ENCODE data around the gene ARGLU1.

Gene ARGLU1

DNA sequence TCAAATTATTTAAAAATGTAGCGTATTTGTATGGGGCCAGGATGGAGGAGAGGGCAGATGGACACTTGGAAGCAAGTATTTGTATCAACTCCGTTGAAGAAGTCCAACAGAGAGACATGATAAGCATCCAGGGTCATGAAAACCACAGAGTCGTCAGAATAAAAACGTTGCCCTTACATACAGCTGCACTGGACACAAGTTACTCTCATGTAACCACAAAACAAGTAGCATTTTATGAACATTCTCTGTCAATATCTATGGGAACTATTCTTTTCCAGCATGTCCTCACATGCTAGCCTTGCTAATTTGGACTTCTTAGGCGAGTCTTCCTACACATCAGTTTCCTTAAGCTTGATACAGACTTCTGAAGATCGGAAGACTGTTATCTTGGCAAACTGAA, 67.5 kb downstream of the ARGLU1 start:
- ATAC-seq (replicated peaks) (no peak), DNase-seq (no peak)
- Mint-ChIP-seq H3K27ac (no peak overlapping the region), H3K36me3 (no peaks in the 10 kb centered on the region), H3K9me3 (no peaks in the 10 kb centered on the region), H3K27me3 (peaks cover 40 to 54% of the 10 kb centered on the region in 2 donors), H3K4me3 (no peak overlapping the region), H3K4me1 (peaks cover 8 to 22% of the 10 kb centered on the region in 2 donors)

DNA sequence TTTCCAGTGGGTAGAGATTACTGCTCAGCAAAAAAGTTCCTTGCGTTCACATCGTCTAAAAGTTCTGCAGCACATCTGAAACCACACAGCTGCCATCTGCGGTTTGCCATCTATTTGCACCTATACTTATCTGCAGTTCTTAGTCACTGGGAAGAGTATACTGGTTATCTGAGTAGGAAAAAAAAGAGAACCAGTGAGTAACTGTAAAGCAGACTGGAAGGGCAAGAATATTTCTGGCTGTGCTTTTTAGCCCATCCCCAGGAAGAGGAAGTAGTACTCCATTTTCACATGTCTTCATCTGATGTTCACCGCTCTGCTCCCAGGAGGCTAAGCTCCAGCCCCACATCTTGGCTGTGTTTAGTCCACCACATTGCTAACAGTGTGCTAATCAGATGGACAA, 68.0 kb downstream of the ARGLU1 start:
- no peak for DNase-seq
- Mint-ChIP-seq H3K4me3 (no peak overlapping the region), H3K36me3 (no peaks in the 10 kb centered on the region), H3K27me3 (peaks cover 43 to 56% of the 10 kb centered on the region in 2 donors), H3K9me3 (no peaks in the 10 kb centered on the region), H3K27ac (no peak overlapping the region), H3K4me1 (peaks cover 8 to 22% of the 10 kb centered on the region in 2 donors)
- peak; percentile 64 to 82 for ATAC-seq (replicated peaks)

DNA sequence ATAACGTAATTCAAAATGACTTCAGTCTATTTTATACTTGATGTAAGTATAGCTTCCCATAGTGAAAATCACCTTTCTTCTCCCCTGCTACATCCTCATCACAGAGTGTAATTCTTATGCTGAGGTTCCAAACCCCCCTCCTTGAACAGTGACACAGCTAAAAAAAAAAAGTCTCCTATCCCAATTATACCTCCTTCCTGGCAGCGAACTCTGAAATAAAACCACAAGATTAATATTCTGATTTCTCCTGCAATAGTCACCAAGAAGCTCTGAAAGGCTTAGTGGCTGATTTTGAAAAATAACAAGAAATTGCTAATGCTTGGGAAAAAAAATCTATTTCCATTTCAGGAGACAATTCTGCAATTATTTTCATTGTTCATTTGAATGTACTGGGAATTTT, 68.8 kb downstream of the ARGLU1 start:
- H3K36me3 Mint-ChIP-seq, result no peaks in the 10 kb centered on the region
- H3K27ac Mint-ChIP-seq, result no peak overlapping the region
- H3K4me1 Mint-ChIP-seq, result peaks cover 8 to 22% of the 10 kb centered on the region in 2 donors
- peaks cover 46 to 56% of the 10 kb centered on the region in 2 donors for H3K27me3 Mint-ChIP-seq
- H3K9me3 Mint-ChIP-seq, result no peaks in the 10 kb centered on the region
- DNase-seq (no peak), ATAC-seq (replicated peaks) (no peak)
- no peak overlapping the region for H3K4me3 Mint-ChIP-seq

DNA sequence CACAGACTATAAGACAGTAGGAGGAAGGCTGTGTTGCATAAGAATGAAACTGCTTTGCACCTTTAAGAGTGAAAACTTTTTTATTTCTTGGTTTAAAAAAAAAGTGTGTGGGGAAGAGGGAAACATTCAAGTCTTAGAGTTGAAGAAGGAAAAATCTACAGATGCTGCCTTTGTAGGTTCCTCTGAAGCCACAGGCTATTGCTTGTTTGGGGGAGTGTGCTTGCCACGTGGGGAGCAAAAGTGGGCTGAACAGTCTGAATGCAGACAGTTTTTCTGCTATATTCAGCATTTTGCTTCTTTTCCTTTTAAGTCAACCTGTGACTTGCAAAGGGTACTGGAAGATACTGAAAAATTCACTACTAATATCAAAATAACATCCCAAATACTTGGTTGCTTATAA, 69.4 kb downstream of the ARGLU1 start:
- ATAC-seq (replicated peaks), result no peak
- Mint-ChIP-seq H3K27me3 (peaks cover 50 to 60% of the 10 kb centered on the region in 2 donors), H3K27ac (no peak overlapping the region), H3K4me3 (no peak overlapping the region), H3K4me1 (peaks cover 10 to 27% of the 10 kb centered on the region in 2 donors), H3K9me3 (no peaks in the 10 kb centered on the region), H3K36me3 (no peaks in the 10 kb centered on the region)
- DNase-seq, result no peak

DNA sequence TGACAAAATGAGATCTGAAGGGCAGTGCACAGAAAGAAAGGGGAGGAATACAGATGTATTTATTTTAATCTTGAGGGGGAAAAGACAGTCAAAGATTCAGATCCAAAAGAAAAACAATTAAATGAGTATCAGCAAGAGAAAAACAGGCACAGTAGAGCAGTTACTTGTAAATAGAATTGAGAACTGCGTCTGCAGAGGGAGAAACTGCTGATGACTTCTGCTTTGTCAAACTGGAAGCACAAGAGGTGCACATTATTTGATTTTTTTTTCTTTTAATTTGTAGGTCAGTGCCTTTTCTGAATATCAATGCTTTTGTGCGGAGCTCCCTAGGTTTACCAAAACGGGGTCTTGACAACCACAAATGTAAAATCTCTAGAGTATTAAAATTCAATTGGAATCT, 69.8 kb downstream of the ARGLU1 start:
- Mint-ChIP-seq H3K4me1 (peaks cover 12 to 31% of the 10 kb centered on the region in 2 donors), H3K36me3 (no peaks in the 10 kb centered on the region), H3K4me3 (no peak overlapping the region), H3K27ac (no peak overlapping the region), H3K27me3 (peaks cover 54 to 64% of the 10 kb centered on the region in 2 donors), H3K9me3 (no peaks in the 10 kb centered on the region)
- no peak for ATAC-seq (replicated peaks)
- DNase-seq, result no peak

DNA sequence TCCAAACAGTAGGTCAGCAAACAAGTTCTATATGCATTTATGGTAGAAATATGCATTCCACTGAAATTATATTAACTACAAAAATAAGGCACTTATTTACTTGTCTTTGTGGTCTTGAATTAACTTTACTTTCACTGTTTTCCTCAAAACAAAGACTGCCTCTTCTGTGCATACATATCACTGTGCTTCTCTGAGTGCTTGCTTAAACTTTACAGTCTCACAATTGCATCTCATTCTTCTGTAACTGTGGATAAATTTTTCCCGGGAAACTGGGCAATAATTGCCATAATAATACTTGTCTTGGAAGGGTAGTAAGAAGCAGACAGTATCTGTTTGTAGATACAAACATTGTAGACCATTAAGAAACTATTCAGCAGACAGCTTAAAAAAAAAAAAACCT, 70.9 kb downstream of the ARGLU1 start:
- peaks cover 0 to 3% of the 10 kb centered on the region in 2 donors for H3K36me3 Mint-ChIP-seq
- H3K9me3 Mint-ChIP-seq, result no peaks in the 10 kb centered on the region
- peaks cover 58 to 67% of the 10 kb centered on the region in 2 donors for H3K27me3 Mint-ChIP-seq
- no peak overlapping the region for H3K27ac Mint-ChIP-seq
- DNase-seq (no peak), ATAC-seq (replicated peaks) (no peak)
- H3K4me3 Mint-ChIP-seq, result no peak overlapping the region
- peaks cover 15 to 36% of the 10 kb centered on the region in 2 donors for H3K4me1 Mint-ChIP-seq

DNA sequence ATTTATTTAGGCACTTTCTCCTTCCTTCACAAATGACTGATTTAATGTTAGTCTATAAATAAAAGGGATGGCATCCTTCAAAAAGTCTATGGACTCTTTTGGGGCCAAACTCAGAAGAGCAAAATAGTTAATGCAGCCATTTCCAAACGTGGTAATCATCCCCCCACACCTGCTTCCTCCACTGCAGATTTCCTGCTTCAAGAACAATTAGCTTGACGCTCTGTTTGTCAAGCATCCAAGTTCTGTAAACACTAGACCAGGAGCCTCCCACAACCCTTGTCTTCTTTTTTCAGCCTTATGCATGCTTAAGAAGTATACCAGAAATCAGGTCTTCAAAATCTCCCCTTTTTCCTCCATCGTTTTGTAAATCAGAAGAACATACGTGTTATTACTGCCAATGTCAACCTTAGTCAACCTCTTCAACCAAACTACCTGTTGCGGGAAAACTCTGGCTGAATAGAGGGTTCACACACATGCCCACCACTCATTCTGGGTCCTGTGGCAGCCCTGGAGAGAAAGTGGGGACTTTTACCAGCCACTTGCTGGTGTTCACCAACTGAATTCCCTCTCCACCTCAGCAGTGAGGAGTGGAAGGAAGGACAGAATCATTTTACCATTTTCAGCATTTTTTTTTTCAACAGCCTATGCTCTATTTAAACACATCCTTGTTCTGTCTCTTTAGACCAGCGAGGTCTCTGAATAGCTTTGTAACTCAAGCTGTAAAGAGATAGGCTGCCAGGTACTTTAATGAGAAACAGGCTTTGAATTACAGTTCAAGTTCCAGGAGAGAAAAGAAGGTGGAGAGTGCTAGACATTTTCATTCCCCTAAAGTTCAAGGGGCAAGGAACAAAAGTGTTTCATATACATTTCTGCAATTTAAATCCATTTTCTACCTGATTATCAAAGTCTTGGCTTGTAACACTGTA, 71.6 kb downstream of the ARGLU1 start:
- Mint-ChIP-seq H3K27me3 (peaks cover 65 to 75% of the 10 kb centered on the region in 2 donors), H3K4me3 (no peak overlapping the region), H3K27ac (no peak overlapping the region), H3K36me3 (peaks cover 0 to 4% of the 10 kb centered on the region in 2 donors), H3K4me1 (peaks cover 20 to 43% of the 10 kb centered on the region in 2 donors), H3K9me3 (no peaks in the 10 kb centered on the region)
- DNase-seq (no peak), ATAC-seq (replicated peaks) (no peak)

DNA sequence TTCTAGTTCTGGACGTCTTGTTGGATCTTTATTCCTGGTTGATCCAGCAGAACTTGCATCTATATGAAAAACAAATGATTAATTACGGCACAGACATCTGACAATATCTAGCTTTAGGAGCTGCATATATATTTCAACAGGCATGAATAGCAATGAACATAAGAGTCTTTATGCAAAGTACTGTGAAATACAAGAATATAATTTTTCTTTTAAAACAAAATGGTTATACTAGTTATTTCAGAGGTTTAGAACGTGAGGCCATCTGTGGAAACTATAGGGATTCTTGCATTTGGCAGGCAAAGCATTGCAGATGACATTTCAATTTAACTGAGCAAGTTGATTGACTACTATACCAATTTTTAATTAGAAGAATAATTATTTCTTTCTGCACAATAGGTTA, 73.0 kb downstream of the ARGLU1 start:
- peaks cover 0 to 4% of the 10 kb centered on the region in 2 donors for H3K36me3 Mint-ChIP-seq
- H3K27me3 Mint-ChIP-seq, result peaks cover 66 to 75% of the 10 kb centered on the region in 2 donors
- DNase-seq (no peak), ATAC-seq (replicated peaks) (no peak)
- no peaks in the 10 kb centered on the region for H3K9me3 Mint-ChIP-seq
- peaks cover 23 to 48% of the 10 kb centered on the region in 2 donors for H3K4me1 Mint-ChIP-seq
- H3K27ac Mint-ChIP-seq, result no peak overlapping the region
- no peak overlapping the region for H3K4me3 Mint-ChIP-seq

DNA sequence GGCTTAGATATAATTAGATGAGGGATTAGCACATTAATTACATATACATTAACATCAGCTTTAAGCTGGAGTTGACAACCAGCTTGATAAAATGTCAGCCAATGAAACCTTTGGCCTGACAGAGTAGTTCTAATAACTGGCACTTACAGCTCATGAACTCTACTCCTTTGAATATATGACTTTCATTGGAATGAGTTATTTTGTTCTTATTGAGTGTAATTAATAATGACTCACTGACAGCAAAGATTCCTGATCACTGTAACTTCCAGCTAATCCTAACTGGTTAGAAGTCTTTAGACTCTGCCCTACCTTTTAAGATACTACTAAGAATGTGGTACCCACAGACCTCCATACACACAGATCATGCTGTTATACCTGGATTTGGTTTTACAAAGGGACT, 73.4 kb downstream of the ARGLU1 start:
- ATAC-seq (replicated peaks) (no peak), DNase-seq (no peak)
- Mint-ChIP-seq H3K4me3 (no peak overlapping the region), H3K27ac (no peak overlapping the region), H3K27me3 (peaks cover 65 to 76% of the 10 kb centered on the region in 2 donors), H3K36me3 (peaks cover 0 to 4% of the 10 kb centered on the region in 2 donors), H3K4me1 (peaks cover 21 to 45% of the 10 kb centered on the region in 2 donors), H3K9me3 (no peaks in the 10 kb centered on the region)

DNA sequence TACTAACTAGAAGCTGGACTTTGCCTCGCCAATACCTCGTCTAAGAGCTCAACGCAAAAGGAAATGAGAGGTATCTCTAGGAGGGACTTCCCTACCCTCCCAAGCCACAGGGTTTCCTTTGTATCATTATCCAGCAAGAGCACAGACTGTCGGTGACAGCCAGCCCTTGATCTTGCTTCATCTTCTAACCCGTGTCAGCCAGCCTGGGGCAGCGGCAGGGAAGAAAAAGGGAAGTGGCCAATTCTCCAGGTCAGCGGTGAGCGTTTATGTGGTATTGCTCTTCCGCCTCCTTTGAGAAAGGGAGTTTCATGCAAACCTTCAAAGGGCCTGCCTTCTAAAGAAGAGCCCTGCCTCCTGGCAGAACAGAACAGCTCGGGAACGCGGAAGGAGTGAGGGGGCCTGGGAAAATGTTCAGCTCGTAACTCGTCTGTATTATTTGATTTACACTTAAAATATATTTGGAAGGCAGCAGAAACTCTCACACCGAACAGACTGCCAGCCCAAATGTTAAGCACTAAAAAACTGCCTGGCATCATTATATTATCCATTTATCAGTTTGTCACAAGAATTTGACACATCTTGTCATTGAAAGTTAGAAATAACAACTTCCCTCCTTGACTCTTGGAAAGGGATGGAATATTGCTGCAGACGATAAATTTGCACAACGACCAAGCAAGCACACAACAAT, 74.3 kb downstream of the ARGLU1 start:
- H3K4me3 Mint-ChIP-seq, result peak overlapping the region in 1 of 2 donors; percentile 10
- H3K4me1 Mint-ChIP-seq, result peaks cover 21 to 43% of the 10 kb centered on the region in 2 donors
- peaks cover 0 to 4% of the 10 kb centered on the region in 2 donors for H3K36me3 Mint-ChIP-seq
- no peaks in the 10 kb centered on the region for H3K9me3 Mint-ChIP-seq
- H3K27me3 Mint-ChIP-seq, result peaks cover 66 to 77% of the 10 kb centered on the region in 2 donors
- DNase-seq (peak; percentile 58), ATAC-seq (replicated peaks) (peak; percentile 95)
- no peak overlapping the region for H3K27ac Mint-ChIP-seq

DNA sequence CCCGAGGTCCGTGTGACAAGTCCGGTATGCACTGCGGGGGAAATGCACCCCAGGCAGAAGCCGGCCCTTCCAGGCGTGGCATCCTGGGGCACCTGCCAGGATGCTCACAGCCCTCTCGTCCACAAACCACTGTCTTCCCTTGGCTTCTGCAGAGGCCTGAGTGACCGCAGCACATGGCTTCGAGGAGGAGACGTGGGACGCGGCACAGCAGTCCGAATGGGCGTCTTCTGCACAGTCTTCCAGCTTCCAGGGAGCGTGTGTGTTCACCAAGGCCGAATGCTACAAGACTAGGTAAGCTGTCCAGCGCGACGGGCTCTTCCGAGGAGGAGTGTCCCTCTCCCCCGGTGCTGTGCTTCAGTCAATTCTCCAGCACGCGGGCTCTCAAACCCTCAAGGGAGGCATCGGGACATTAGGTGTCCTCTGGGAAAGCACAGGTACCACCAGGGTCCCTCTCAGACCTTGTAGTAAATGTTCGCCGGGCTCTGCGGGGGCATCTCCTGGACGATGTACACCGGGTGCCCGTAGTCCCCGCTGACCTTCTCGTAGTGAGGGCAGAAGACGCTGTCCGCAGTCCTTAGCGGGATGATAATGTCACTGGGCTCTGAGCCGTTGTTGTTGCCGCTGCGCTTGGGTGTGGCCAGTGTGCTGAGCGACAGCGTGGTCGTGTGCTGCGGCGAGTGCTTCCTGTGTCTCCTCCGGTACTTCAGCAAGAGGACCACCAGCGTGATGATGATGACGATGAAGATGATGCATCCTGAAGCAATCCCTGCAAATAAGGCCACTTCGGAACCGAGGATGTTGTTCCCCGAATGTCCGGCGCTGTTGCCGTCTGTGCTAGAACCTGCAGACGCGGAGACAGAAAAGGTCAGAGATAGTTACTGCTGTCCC, 75.1 kb downstream of the ARGLU1 start:
- Mint-ChIP-seq H3K4me3 (no peak overlapping the region), H3K9me3 (no peaks in the 10 kb centered on the region)

DNA sequence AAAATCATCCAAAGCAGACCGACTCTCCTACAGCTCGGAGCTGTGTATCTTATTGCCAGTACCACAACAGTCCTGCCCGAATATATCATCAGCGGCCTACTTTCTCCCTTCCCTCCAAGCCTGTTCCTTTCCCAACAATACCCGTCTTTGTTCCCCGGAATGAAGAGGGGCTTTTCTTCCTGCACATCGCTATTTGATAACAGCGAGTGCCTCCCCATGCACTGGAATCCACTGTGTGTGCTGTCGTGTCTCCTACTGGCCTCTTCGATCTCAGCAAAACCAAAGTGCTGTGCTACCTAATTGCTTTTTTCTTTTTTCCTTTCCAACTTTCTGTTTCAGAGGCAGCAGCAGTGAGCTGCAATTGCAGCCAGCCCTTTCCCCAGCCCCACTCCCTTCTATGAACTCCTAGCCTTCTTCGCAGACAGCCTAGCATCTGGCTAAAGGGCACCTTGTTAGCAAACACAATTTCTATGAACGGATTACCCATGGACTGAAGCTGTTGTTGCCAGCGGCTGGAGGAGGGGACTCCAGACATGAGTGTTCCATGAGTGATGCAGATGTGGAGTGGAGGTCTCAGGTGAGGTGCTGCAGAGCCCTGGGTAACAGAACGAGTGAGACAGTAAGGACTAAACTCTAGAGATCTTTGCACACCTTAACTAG, 75.9 kb downstream of the ARGLU1 start:
- no peak overlapping the region for H3K27ac Mint-ChIP-seq
- DNase-seq (no peak), ATAC-seq (replicated peaks) (no peak)
- H3K9me3 Mint-ChIP-seq, result no peaks in the 10 kb centered on the region
- H3K4me1 Mint-ChIP-seq, result peaks cover 21 to 41% of the 10 kb centered on the region in 2 donors
- H3K4me3 Mint-ChIP-seq, result no peak overlapping the region
- peaks cover 0 to 4% of the 10 kb centered on the region in 2 donors for H3K36me3 Mint-ChIP-seq
- H3K27me3 Mint-ChIP-seq, result peaks cover 68 to 75% of the 10 kb centered on the region in 2 donors

More for the DNA sequence above, 75.1 kb downstream of the ARGLU1 start:
- Mint-ChIP-seq H3K27ac (no peak overlapping the region), H3K36me3 (peaks cover 0 to 4% of the 10 kb centered on the region in 2 donors), H3K27me3 (peaks cover 65 to 77% of the 10 kb centered on the region in 2 donors), H3K4me1 (peaks cover 21 to 41% of the 10 kb centered on the region in 2 donors)
- DNase-seq, result no peak
- no peak for ATAC-seq (replicated peaks)

Data from stimulated activated naive B cell treated with anti-CD40 and anti-IgM and Interleukin-4, amounts not matched to agents 10 μg/mL and 1 μg/mL and 100 μg/mL, for 72 hours (primary cell).